PC-3 (cell line): ENCODE measurements around the gene C1GALT1.

ENCODE experiments used
- EZH2 ChIP-seq: fragments of 300-600 bp; sonication (generic); IDR thresholded peaks from one replicate; pipeline ENCODE4 v1.6.1; 2017; ENCODE audit warnings: antibody characterized with exemption, mild to moderate bottlenecking, low read length; ENCODE audit not compliant: unreplicated experiment
- EZH2phosphoT487 ChIP-seq: fragments of 300-600 bp; sonication (generic); IDR thresholded peaks from 2 replicates; pipeline ENCODE4 v1.6.1; 2018; ENCODE audit warnings: mild to moderate bottlenecking, antibody characterized with exemption, low read length, borderline replicate concordance
- TF ChIP-seq, protein P1 (sequence below): fragments of 300-600 bp; sonication (generic); conservative IDR thresholded peaks from 2 replicates; pipeline ENCODE4 v1.5.1; 2017; ENCODE audit warnings: antibody characterized with exemption, low read depth, mild to moderate bottlenecking, low read length

GRCh38 chr7:7254908-7255307 is 72.6 kb downstream of the C1GALT1 start:
- TF ChIP-seq, protein P1, sequence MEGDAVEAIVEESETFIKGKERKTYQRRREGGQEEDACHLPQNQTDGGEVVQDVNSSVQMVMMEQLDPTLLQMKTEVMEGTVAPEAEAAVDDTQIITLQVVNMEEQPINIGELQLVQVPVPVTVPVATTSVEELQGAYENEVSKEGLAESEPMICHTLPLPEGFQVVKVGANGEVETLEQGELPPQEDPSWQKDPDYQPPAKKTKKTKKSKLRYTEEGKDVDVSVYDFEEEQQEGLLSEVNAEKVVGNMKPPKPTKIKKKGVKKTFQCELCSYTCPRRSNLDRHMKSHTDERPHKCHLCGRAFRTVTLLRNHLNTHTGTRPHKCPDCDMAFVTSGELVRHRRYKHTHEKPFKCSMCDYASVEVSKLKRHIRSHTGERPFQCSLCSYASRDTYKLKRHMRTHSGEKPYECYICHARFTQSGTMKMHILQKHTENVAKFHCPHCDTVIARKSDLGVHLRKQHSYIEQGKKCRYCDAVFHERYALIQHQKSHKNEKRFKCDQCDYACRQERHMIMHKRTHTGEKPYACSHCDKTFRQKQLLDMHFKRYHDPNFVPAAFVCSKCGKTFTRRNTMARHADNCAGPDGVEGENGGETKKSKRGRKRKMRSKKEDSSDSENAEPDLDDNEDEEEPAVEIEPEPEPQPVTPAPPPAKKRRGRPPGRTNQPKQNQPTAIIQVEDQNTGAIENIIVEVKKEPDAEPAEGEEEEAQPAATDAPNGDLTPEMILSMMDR: no peak
- TF ChIP-seq EZH2phosphoT487 (no peak), EZH2 (no peak)
